GM21737 (cell line): Measurements from ENCODE around the gene FAM163A.
"Not testable (repeated sequence)": the region's sequence is repeated elsewhere in the genome, so short reads cannot be mapped to it uniquely, and the experiment has no call there.

Experiments
- ATAC-seq: cut with Tn5 transposase; IDR thresholded peaks from one replicate; pipeline ENCODE4 v1.9.1; 2021; ENCODE audit warnings: mild to moderate bottlenecking, moderate library complexity; ENCODE audit not compliant: unreplicated experiment

Gene FAM163A

DNA sequence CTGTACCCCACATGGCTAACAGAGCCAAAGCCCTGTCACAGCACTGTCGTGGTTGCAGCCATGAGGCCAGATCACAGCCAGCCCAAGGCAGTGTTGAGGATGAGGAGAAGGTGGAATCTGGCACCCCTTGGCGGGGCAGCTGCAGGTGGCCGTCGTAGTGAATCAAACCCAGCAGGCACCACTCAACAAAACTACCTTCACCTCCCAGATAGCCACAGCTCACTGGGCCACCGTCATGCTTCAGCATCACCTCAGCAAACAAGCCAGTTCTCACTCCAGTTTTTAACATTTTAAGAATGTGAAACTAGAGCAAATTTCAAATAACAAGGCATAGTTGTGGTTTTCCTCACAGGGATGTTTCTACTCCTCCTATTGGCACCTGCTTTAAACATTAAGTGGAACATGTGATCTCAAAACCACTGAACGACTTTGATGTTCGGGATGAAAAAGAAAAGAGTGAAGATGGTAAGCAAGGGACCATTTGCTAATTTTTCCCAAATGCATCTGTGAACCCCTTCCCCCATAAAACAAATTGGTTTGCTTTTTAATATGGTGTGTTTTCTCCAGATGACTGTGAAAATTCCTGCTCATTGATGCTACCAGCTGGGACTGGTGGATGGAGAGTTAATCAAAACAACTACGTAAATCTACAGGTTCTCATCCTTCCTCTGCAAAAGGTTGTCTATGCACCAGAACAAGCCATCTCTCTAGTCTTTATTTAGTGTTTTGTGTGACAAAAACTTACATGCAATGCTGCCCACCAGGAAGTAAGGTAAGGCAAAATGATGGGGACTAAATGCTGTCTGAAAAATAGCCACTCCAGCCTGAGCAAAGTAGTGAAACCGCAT, 89.0 kb downstream of the FAM163A start:
- ATAC-seq: no peak

DNA sequence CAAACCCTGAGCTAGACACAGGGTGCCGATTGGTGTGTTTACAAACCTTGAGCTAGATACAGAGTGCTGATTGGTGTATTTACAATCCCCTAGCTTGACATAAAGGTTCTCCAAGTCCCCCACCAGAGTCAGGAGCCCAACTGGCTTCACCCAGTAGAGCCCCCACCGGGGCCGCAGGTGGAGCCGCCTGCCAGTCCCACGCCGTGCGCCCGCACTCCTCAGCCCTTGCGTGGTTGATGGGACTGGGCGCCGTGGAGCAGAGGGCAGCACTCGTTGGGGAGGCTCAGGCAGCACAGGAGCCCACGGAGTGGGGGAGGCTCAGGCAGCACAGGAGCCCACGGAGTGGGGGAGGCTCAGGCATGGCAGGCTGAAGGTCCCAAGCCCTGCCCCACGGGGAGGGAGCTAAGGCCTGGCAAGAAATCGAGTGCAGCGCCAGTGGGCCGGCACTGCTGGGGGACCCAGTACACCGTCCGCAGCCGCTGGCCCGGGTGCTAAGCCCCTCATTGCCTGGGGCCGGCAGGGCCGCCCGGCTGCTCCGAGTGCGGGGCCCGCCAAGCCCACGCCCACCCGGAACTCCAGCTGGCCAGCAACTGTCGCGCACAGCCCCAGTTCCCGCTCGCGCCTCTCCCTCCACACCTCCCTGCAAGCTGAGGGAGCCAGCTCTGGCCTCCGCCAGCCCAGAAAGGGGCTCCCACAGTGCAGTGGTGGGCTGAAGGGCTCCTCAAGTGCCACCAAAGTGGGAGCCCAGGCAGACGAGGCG, 93.8 kb downstream of the FAM163A start:
- ATAC-seq: not testable (repeated sequence)

GRCh38 chr1:179840107-179840506, 97.0 kb downstream of the FAM163A start:
- ATAC-seq: no peak

- ATAC-seq: no peak
Observed at GRCh38 chr1:179848233-179848632, 105.1 kb downstream of the FAM163A start.

DNA sequence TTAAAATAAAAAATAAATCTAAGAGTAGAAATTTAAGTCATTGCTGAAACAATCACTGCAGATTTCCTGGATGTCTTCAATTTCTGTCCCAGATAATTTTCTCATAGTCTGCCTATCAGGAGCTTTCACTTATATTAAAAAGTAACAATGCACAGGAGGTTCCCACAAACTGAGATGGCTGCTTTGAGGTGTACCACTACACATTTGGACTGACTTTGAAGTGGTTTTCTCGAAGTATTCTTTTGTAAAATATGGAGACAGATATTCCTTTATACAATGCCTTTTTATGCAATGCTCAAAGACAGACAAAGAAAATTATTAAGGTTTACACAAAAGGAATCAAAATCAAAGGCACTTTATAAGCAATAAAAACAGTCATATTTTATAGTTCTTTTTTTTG, 110.0 kb downstream of the FAM163A start:
- no peak for ATAC-seq

GRCh38 chr1:179855831-179856230, 112.7 kb downstream of the FAM163A start:
- not testable (repeated sequence) for ATAC-seq

DNA sequence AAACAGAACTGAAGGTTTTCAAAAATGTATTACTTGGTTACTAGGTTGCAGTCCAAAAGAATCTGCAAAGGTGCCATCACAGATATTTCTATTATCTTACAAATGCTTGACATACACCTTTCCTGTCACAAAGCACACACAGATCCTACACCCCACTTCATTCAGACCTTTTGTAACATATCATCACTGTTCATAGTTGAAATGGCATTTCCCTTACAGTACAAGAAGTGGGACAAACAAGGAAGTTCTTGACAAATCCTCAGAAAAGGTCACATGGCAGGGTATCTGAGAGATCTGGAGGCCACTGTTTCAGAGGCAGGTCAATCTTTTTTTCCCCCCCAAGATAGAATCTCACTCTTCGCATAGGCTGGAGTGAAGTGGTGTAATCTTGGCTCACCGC, 113.2 kb downstream of the FAM163A start:
- no peak for ATAC-seq

- no peak for ATAC-seq
Observed at GRCh38 chr1:179857009-179857408, 113.9 kb downstream of the FAM163A start.

DNA sequence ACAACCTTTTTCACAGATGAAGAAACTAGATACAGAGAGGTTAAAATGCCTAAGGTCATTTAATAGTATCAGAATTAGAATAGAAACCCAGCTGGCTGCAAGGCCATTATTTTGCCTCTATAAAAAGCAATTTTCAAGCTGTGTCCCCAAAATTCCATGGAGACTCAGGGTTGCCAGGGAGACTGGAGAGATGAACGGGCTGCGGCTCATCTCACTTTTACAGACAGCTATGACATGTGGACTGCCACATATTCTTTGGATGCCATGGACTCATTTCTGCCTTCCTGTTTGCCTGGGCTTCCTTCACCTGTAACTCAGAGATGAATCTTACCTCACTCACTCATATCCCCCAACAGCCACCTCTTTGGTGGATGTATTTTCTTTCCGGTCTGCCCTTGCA, 117.6 kb downstream of the FAM163A start:
- no peak for ATAC-seq

GRCh38 chr1:179865377-179865776, 122.3 kb downstream of the FAM163A start:
- ATAC-seq: no peak
